ENCODE measurements around the gene SYS1.

DNA sequence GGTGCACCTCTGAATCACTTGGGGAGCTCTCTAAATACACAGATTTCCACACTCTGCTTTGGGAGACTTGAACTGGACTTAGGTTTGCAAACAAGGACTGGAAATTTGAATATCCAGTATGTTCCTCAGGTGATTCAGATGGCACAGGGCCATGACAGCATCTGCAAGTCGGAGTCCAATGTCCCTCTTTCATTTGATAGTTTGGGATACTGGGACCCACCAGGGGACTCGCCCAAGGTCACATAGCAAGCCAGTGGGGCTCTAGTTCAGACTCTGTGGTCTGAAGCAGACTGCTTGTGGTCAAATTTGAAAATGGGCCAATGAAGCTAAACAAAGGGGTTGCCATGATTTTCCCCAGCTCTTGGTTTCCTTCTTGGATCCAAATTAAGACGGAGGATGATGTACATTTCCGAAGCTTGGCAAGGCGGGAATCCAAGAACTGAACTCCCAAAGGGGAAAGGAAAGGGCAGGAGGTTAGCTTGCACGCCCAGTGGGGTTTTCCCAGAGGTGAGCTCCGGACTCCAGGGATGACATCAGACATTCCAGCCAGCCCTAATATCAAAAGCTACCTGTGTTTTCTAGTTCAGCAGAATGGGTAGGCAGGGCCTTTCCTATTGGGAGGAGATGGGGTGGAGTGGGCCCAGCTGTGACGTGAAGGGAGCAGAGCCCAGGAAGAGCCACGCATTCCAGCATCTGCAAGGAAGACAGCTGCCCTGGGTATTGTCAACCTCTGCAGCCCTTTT lies 3.4 kb upstream of the SYS1 start:
- TF ChIP-seq, protein P1, sequence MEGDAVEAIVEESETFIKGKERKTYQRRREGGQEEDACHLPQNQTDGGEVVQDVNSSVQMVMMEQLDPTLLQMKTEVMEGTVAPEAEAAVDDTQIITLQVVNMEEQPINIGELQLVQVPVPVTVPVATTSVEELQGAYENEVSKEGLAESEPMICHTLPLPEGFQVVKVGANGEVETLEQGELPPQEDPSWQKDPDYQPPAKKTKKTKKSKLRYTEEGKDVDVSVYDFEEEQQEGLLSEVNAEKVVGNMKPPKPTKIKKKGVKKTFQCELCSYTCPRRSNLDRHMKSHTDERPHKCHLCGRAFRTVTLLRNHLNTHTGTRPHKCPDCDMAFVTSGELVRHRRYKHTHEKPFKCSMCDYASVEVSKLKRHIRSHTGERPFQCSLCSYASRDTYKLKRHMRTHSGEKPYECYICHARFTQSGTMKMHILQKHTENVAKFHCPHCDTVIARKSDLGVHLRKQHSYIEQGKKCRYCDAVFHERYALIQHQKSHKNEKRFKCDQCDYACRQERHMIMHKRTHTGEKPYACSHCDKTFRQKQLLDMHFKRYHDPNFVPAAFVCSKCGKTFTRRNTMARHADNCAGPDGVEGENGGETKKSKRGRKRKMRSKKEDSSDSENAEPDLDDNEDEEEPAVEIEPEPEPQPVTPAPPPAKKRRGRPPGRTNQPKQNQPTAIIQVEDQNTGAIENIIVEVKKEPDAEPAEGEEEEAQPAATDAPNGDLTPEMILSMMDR (IDR thresholded peaks at IDR 0.05) = no peak
- TF ChIP-seq EZH2 (IDR thresholded peaks at IDR 0.05; ENCODE audit: borderline replicate concordance, insufficient read depth, low read depth, low read length, poor library complexity, severe bottlenecking) = no peak

All from B cell (primary cell).